MM.1S (cell line): Measurements from ENCODE around the gene LACRT.

Experiments
- CTCF ChIP-seq: fragments of 300-600 bp; sonication (generic); IDR thresholded peaks from 2 replicates; pipeline ENCODE4 v1.5.1; 2016; ENCODE audit warnings: antibody characterized with exemption, low read length, mixed read lengths
- EZH2 ChIP-seq: fragments of 300-600 bp; sonication (generic); optimal IDR thresholded peaks from 2 replicates; pipeline ENCODE3; 2017; ENCODE audit warnings: low read depth, mild to moderate bottlenecking, antibody characterized with exemption, low read length, mixed read lengths

GRCh38 chr12:54683398-54683797, 48.7 kb upstream of the LACRT start:
- no peak for TF ChIP-seq CTCF
- no peak for TF ChIP-seq EZH2
